ENCODE results near the gene ABR.

GRCh38 chr17:1197379-1197778, 17.6 kb upstream of the ABR start:
- TF ChIP-seq CTCF (IDR thresholded peaks at IDR 0.05; ENCODE audit: borderline replicate concordance, extremely low read depth, low read length, poor library complexity, severe bottlenecking): no peak
- no peak for TF ChIP-seq EZH2 (IDR thresholded peaks at IDR 0.05; ENCODE audit: borderline replicate concordance, low read depth, low read length, severe bottlenecking)

Measured in DND-41 (cell line).